Measurements from ENCODE around the gene EHHADH. TPM values are rescaled to one million over a fixed set of nuclear protein-coding genes. Genes with fewer than 3 reads are reported as not detected.
A peak's percentile ranks its signal among the peaks of the same experiment; 100 is the strongest.

EHHADH gene
- polyA plus RNA-seq, 3 donors = 0.57 to 1.5 (median 1.1) TPM

GRCh38 chr3:185149591-185149990 lies 104.3 kb downstream of the EHHADH start:
- no peaks in the 10 kb centered on the region for H3K79me2 ChIP-seq (ENCODE audit: insufficient read depth, low read length)
- intact Hi-C loops (cut with micrococcal nuclease) = no loop called here
- TF ChIP-seq CTCF (IDR thresholded peaks at IDR 0.05) = no peak
- Mint-ChIP-seq H3K9me3 (peaks cover 0 to 12% (median 3%) of the 10 kb centered on the region in 7 donors), H3K4me1 (peaks cover 8% of the 10 kb centered on the region), H3K27me3 (ENCODE audit: low read depth in 3 of 3) (peaks cover 31 to 40% (median 39%) of the 10 kb centered on the region in 3 donors), H3K4me3 (peak overlapping the region in 1 of 2 donors; percentile 49), H3K36me3 (peaks cover 3 to 4% of the 10 kb centered on the region in 2 donors), H3K27ac (no peak overlapping the region)
- no peak for DNase-seq
- H3K36me3 ChIP-seq (replicated peaks in 1 of 2; ENCODE audit: control insufficient read depth in 1 of 2, insufficient read depth in 2 of 2, low read length in 2 of 2) = no peaks in the 10 kb centered on the region
- no peak overlapping the region for H2AFZ ChIP-seq (ENCODE audit: insufficient read depth, low read depth, low read length, poor library complexity, severe bottlenecking)
- peaks cover 0 to 5% of the 10 kb centered on the region in 2 donors for H3K9me3 ChIP-seq (replicated peaks in 1 of 2; ENCODE audit: control insufficient read depth in 1 of 2, insufficient read depth in 1 of 2, low read length in 2 of 2)
- H3K9ac ChIP-seq (ENCODE audit: insufficient read depth, low read length, poor library complexity, severe bottlenecking) = no peak overlapping the region
- H3K27me3 ChIP-seq (ENCODE audit: control insufficient read depth in 2 of 2, insufficient read depth in 2 of 2, low read length in 2 of 2) = peaks cover 77 to 82% of the 10 kb centered on the region in 2 donors
- peaks cover 9 to 18% of the 10 kb centered on the region in 2 donors for H3K4me1 ChIP-seq (ENCODE audit: control insufficient read depth in 1 of 2, insufficient read depth in 2 of 2, low read length in 2 of 2)
- no peak overlapping the region for H3K4me3 ChIP-seq (replicated peaks in 1 of 3; ENCODE audit: low read depth in 2 of 3, low read length in 3 of 3)
- no peak overlapping the region for H3K4me2 ChIP-seq (replicated peaks; ENCODE audit: extremely low read depth, low read length, poor library complexity, severe bottlenecking)
- no CpG with 5 or more reads among the region's 3 CpGs for WGBS (ENCODE audit: insufficient coverage)
- no peaks in the 10 kb centered on the region for H4K20me1 ChIP-seq (ENCODE audit: insufficient read depth, low read length)
- H3K27ac ChIP-seq (ENCODE audit: low read depth in 1 of 2, low read length in 2 of 2) = no peak overlapping the region

- Histone ChIP-seq H2AFZ (ENCODE audit: insufficient read depth, low read depth, low read length, poor library complexity, severe bottlenecking) (no peak overlapping the region), H4K20me1 (ENCODE audit: insufficient read depth, low read length) (no peaks in the 10 kb centered on the region), H3K9me3 (replicated peaks in 1 of 2; ENCODE audit: control insufficient read depth in 1 of 2, insufficient read depth in 1 of 2, low read length in 2 of 2) (no peaks in the 10 kb centered on the region), H3K9ac (ENCODE audit: insufficient read depth, low read length, poor library complexity, severe bottlenecking) (no peak overlapping the region), H3K27me3 (ENCODE audit: control insufficient read depth in 2 of 2, insufficient read depth in 2 of 2, low read length in 2 of 2) (peaks cover 43 to 45% of the 10 kb centered on the region in 2 donors), H3K79me2 (ENCODE audit: insufficient read depth, low read length) (no peaks in the 10 kb centered on the region), H3K4me3 (replicated peaks in 1 of 3; ENCODE audit: low read depth in 2 of 3, low read length in 3 of 3) (no peak overlapping the region), H3K4me1 (ENCODE audit: control insufficient read depth in 1 of 2, insufficient read depth in 2 of 2, low read length in 2 of 2) (no peaks in the 10 kb centered on the region), H3K4me2 (replicated peaks; ENCODE audit: extremely low read depth, low read length, poor library complexity, severe bottlenecking) (no peak overlapping the region), H3K36me3 (replicated peaks in 1 of 2; ENCODE audit: control insufficient read depth in 1 of 2, insufficient read depth in 2 of 2, low read length in 2 of 2) (no peaks in the 10 kb centered on the region), H3K27ac (ENCODE audit: low read depth in 1 of 2, low read length in 2 of 2) (no peak overlapping the region)
- TF ChIP-seq CTCF (IDR thresholded peaks at IDR 0.05) = no peak
- Mint-ChIP-seq H3K27ac (no peak overlapping the region), H3K27me3 (ENCODE audit: low read depth in 3 of 3) (peaks cover 13 to 21% (median 19%) of the 10 kb centered on the region in 3 donors), H3K9me3 (peaks cover 0 to 9% (median 0%) of the 10 kb centered on the region in 7 donors), H3K4me1 (no peaks in the 10 kb centered on the region), H3K4me3 (no peak overlapping the region), H3K36me3 (no peaks in the 10 kb centered on the region)
- WGBS (ENCODE audit: insufficient coverage) = no CpG with 5 or more reads among the region's 6 CpGs
- no peak for DNase-seq
- intact Hi-C loops (cut with micrococcal nuclease) = no loop called here
Measured at GRCh38 chr3:185145511-185145910, 108.3 kb downstream of the EHHADH start.

All from CD14-positive monocyte (primary cell).